HG03108 (cell line): ENCODE results near the gene FAXC.

Experiments
- ATAC-seq: cut with Tn5 transposase; IDR thresholded peaks from one replicate; pipeline ENCODE4 v1.9.1; 2021; ENCODE audit warnings: moderate library complexity; ENCODE audit not compliant: unreplicated experiment

The FAXC gene

DNA sequence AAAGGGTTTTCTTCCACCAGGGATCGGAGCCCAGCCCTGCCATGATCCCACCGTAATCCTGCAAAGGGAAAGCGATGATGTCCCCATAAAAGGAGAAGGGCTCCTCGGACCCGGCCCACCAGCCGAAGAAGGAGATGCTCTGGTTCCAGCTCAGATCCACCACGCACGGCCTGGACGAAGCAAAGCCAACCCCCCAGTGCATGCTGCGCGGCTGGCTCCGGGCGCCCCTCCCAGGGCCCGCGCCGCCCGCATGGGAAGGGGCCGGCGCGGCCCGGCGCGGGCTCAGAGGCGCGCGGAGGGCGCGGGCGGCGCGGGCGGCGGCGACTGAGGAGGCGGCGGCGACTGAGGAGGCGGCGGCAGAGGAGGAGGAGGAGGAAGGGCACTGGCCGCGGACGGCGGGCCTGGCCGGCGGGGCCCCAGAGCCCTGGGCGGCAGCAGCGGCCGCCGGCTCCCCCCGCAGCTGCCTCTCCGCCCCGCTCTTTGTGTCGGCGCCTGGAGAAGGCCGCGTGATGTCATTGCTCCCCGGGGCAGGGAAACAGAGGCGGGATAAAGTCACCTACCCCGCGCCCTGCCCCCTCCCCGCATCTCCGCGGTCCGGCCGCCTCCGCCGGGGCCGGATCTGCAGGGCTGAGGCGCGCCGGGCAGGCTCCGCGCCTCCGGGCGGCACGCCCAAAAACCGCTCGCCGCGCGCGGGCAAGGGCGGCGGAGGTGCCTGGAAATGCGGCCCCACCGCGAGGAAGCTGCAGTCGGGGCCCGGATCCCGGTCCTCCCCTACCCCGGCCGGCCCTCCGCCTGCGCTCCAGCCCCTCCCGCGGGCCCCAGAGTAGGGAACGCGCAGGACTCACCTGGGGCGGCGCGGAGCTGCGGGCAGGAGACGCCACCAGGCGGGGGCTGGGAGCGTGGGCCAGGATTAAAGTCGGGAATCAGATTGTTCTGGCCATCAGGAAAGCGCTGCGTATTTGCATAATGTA lies at the start of gene FAXC:
FAXC (minus strand) TSS at position 504 of the 971 bp plus-strand sequence; CDS start at position 202, 302 bp downstream.
- ATAC-seq, result peak; percentile 56

DNA sequence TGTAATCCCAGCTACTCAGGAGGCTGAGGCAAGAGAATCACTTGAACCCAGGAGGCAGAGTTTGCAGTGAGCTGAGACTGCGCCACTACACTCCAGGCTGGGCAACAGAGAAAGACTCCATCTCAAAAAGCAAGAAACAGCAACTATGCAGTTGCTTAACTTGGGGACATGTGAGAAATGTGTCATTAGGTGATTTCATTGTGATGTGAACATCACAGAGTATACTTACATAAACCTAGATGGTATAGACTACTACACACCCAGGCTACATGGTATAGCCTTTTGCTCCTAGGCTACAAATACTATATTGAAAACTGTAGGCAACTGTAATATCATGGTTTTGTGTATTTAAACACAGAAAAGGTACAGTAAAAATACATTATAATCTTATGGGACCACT lies 47.8 kb upstream of the FAXC start:
- ATAC-seq, result no peak

DNA sequence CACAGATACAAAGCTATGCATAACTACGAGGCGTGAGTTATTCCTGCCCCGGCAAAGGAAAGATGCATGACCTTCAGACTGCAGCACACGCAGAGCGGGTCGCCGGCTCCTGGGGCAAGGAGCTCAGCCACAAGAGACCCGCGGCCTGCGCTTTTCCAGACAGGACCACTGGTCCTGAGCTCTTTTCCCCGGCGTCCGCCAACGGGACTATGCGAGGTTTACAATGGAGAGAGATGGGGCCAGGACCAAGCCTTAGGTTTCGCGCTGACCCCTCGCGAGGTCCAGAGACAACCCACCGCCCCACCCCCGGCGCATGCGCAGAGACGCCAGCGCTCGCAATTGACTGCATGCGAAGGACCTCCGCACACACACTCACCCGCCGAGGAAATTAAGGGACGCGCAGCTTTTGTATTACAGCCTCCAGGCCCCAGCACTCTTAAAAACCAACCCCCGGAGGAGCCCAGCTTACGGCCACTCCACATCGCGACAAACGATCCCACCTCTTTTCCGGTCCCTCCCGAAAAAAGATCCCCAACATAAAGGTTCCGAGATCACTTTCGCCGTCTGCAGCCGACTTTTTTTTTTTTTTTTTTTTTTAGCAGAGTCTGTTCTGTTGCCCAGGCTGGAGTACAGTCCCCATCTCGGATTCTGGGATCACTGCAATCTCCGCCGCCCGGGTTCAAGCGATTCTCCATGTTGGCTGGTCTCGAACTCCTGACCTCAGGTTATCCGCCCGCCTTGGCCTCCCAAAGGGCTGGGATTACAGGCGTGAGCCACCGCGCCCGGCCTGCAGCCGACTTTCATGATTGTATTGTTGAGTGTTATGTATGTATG lies 44.4 kb upstream of the FAXC start, which contains the start of gene COQ3:
COQ3 (minus strand) TSS at position 498 of the 834 bp plus-strand sequence; CDS start at position 482, 16 bp downstream.
- peak; percentile 78 for ATAC-seq

DNA sequence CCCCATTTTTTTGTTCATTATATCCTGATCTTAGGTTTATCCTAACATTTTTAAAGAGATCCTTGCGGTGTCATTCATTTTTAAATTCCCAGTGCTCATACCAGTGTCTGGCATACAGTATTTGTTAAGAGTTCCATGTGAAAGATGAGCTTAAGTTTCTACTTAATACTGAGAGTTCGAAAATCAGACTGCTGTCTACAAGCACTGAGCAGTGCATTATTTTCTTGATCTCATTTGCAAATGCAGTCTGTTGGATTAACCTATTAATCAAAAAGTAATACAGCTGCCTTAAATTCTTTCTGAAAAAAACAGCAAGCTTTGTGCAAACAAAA lies 43.9 kb upstream of the FAXC start:
- ATAC-seq, result peak; percentile 24

- no peak for ATAC-seq
Observed at GRCh38 chr6:99390896-99391295, 41.4 kb upstream of the FAXC start.

DNA sequence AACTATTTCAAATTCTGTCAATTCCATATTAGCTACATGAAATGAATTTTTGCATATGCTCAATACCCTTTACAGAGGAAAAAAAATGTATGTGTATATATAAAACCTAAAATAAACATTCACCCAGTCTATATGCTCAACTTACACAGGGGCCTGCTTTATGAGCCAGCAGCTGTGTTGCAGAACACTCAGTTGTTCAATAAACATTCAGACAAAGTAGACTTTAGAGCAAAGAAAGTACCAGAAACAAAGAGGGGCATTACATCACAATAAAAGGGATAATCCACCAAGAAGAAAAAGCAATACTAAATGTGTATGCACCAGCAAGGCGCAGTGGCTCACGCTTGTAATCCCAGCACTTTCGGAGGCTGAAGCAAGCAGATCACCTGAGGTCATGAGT lies 35.0 kb upstream of the FAXC start:
- ATAC-seq, result no peak

- ATAC-seq, result no peak
Observed at GRCh38 chr6:99378636-99379035, 29.2 kb upstream of the FAXC start.

- ATAC-seq, result no peak
Observed at GRCh38 chr6:99369533-99369932, 20.1 kb upstream of the FAXC start.

GRCh38 chr6:99366852-99367251 lies 17.4 kb upstream of the FAXC start:
- no peak for ATAC-seq

GRCh38 chr6:99364026-99364425 lies 14.6 kb upstream of the FAXC start:
- ATAC-seq, result peak; percentile 72

- no peak for ATAC-seq
Observed at GRCh38 chr6:99362678-99363268, 13.3 kb upstream of the FAXC start.

DNA sequence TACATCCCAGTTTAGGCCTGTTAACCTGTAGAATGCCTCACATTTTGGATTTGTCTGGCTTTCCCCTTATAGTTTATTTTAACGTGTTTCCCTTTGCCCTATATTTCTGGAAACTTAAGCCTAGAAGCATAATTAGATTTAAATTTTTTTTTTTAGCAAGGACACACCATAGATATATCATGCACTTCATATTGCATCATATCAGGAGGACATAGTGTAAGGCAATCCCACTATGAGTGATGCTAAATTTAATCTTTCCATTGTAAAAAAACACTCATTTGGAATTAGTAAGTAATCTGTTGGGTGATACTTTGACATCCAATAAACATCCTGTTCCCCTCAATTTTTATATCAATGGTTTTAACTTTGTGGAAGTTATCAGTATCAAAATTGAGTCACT lies 10.3 kb upstream of the FAXC start:
- no peak for ATAC-seq

DNA sequence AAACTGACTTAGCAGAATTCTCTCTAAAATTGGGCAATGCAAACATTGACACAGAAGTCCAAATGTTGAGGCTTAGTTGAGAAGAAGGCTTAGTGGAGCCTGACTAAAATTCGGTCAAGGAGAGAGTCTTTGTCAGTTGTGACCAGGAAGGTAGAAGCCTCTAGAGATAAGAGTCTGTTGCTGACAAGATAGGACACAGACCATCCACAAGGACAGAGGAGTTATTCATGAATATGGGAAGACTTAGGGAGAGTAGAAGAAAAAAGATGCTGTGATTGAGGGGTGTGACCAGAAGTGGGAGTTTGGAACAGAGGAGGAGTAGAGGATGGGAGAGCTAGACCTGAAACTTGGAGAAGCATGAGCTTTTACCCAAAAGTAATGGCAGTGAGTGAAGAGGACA lies 7.2 kb upstream of the FAXC start:
- no peak for ATAC-seq

GRCh38 chr6:99354983-99355382 lies 5.5 kb upstream of the FAXC start:
- no peak for ATAC-seq

DNA sequence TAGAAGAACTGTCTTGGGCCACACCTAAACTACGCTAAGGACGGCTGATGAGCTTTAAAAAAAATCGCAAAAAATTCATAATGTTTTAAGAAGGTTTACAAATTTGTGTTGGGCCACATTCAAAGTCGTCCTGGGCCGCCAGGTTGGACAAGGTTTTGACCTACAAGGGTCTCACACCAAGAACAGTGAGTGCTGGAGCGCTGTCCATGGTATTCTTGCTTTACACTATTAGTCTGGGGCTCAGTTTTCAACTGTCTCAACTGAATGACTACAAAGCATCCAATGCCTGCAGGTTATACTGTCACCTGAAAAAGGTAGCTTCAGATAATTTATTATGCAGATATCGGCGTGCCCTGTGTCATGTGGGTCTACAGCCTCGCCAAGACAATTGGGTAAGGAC lies 3.7 kb upstream of the FAXC start:
- no peak for ATAC-seq

GRCh38 chr6:99350573-99350972 lies 1.1 kb upstream of the FAXC start:
- ATAC-seq, result no peak

DNA sequence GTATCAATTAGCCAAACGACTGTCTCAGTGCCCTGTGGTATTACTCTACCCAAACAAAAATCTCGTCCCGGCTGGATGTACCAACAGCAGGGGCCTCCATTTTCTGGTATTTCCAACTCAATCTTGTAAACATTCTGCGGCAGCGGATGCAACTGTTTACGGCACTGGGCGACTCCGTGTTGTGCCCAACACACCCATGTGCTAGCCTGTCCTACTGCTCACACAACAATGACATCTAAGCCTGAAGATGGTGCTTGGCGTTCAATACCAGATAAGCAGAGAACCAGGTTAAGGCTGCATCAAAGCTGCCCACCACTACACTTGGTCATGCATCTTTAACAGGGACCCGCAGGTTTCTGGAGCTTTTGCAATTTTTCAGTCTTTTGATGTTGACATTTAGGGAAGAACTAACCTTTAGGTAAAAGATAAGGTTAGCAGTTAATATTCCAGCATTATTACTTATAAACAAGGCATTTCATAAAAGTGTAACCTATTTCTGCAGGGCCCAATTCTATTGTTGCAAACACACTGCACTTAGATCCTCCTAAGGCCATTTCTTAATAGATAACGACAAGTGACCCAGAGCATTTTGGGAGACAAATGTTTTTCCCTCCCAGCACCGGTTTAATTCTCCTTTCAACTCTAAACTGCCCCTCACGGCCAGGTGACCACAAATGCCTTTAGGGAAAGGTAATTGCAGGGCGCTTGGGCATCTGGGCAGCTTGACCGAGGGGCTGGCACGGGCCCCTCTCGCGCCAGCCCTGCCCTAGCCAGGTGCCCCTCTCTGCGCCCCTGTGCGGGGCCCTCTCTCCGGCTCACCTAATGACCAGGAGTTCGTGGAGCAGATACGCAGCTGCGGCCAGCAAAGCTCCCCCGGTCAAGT lies 945 bp downstream of the FAXC start:
- ATAC-seq, result no peak

DNA sequence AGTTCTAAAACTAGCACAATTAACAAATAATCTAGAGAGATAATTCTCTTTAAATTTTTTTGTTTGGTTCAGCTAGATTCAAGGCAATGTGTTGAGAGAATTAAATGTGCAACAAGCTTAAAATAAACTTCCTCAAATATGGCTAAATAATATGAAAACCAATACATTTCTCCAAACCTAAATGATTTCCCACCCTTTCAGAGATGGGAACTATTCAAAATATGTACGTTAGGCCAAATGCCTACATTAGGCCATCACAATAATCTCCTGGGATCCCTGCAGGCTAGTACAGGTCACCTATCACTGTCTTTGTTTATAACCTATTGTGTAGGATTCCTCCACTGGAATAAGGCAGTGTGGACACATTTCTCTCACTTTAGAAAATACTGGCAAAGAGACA lies 1.7 kb downstream of the FAXC start:
- no peak for ATAC-seq

DNA sequence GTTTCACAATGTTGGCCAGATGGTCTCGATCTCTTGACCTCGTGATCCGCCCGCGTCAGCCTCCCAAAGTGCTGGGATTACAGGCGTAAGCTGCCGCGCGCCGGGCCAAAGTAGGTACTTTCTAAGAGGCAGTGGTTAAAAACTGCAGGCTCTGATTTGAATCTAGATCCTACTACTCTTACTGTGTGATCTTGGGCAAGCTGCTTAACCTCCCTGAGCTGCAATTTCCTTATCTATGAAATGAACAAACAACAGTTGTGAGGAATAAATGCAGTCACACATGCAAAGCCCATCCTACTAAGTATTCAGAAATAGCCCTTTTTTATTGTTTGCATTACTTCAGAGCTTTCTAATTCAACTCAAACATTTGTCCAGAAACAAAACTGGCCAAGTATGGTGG lies 2.9 kb downstream of the FAXC start:
- ATAC-seq, result no peak

GRCh38 chr6:99345164-99345563 lies 4.3 kb downstream of the FAXC start:
- no peak for ATAC-seq
